OCI-LY7 (cell line): Measurements from ENCODE around the gene PPM1H. TPM values are rescaled to one million over a fixed set of nuclear protein-coding genes. Genes with fewer than 3 reads are reported as not detected.

Experiments
- BruUV-seq: library from RNA; stranded (reverse); fragments of 400-500 nt; replicated peaks from 2 replicates; lab custom pipeline; 2021; lab: Mats Ljungman, UMichigan
- CTCF ChIA-PET: fragments of 300-600 bp; sonication (Branson Sonifier 250); formaldehyde crosslinking; loops from one replicate; lab custom pipeline; 2022; ENCODE audit warnings: antibody characterized with exemption; ENCODE audit not compliant: unreplicated experiment; lab: Charles Lee
- POLR2A ChIA-PET: fragments of 300-600 bp; sonication (Branson Sonifier 250); formaldehyde crosslinking; loops from one replicate; lab custom pipeline; 2022; ENCODE audit warnings: antibody characterized with exemption; lab: Charles Lee
- DNase-seq: peaks from one replicate; pipeline ENCODE4 v3.0.0-alpha.2; 2015; ENCODE audit warnings: low spot score
- H2AFZ ChIP-seq: fragments of 200-600 bp; sonication (generic), shearing (Covaris generic); 2 replicates; pipeline ENCODE4 v1.6.1; 2014; ENCODE audit warnings: mild to moderate bottlenecking, antibody characterized with exemption, low read length, moderate library complexity
- H3K27ac ChIP-seq: fragments of 200-600 bp; sonication (generic); 2 replicates; pipeline ENCODE4 v1.5.1; 2014; ENCODE audit warnings: mixed run types, low read depth, mild to moderate bottlenecking, moderate library complexity, low read length, inconsistent platforms; ENCODE audit not compliant: poor library complexity, severe bottlenecking
- H3K36me3 ChIP-seq: fragments of 200-600 bp; sonication (generic); 2 replicates; pipeline ENCODE4 v1.6.1; 2014; ENCODE audit warnings: mild to moderate bottlenecking, antibody characterized with exemption, low read length, moderate library complexity, mixed read lengths; ENCODE audit not compliant: insufficient read depth
- H3K4me1 ChIP-seq: fragments of 200-600 bp; sonication (generic); 2 replicates; pipeline ENCODE4 v1.5.1; 2014; ENCODE audit warnings: mild to moderate bottlenecking, low read length; ENCODE audit not compliant: insufficient read depth, poor library complexity, severe bottlenecking
- H3K4me2 ChIP-seq: fragments of 200-600 bp; sonication (generic); 2 replicates; pipeline ENCODE4 v1.6.1; 2014; ENCODE audit warnings: mild to moderate bottlenecking, low read length
- H3K4me3 ChIP-seq: fragments of 200-600 bp; sonication (generic); 2 replicates; pipeline ENCODE4 v1.5.1; 2014; ENCODE audit warnings: mild to moderate bottlenecking, low read depth, low read length; ENCODE audit not compliant: poor library complexity, severe bottlenecking
- H3K79me2 ChIP-seq: fragments of 200-600 bp; sonication (generic); 2 replicates; pipeline ENCODE4 v1.6.1; 2016; ENCODE audit warnings: low read depth, mild to moderate bottlenecking, low read length, moderate library complexity, mixed read lengths; ENCODE audit not compliant: insufficient read depth
- H3K9me2 ChIP-seq: fragments of 200-600 bp; sonication (generic); 2 replicates; pipeline ENCODE4 v1.6.1; 2016; ENCODE audit warnings: mild to moderate bottlenecking, low read length, mixed read lengths; ENCODE audit not compliant: insufficient read depth
- H3K9me3 ChIP-seq: fragments of 200-600 bp; sonication (generic); 2 replicates; pipeline ENCODE4 v1.6.1; 2014; ENCODE audit warnings: mild to moderate bottlenecking, mixed run types, low read length, mixed read lengths
- H4K20me1 ChIP-seq: fragments of 200-600 bp; sonication (generic); 2 replicates; pipeline ENCODE4 v1.6.1; 2014; ENCODE audit warnings: mild to moderate bottlenecking, antibody characterized with exemption, low read length, moderate library complexity, mixed read lengths; ENCODE audit not compliant: insufficient read depth
- CTCF ChIP-seq: fragments of 200-600 bp; sonication (generic); conservative IDR thresholded peaks from 2 replicates; pipeline ENCODE4 v1.5.1; 2014; ENCODE audit warnings: mild to moderate bottlenecking, antibody characterized with exemption, low read length, moderate library complexity, mixed read lengths
- EZH2phosphoT487 ChIP-seq: fragments of 200-600 bp; sonication (generic); IDR thresholded peaks from 2 replicates; pipeline ENCODE4 v1.6.1; 2018; ENCODE audit warnings: low read depth, borderline replicate concordance, mild to moderate bottlenecking, mixed run types, antibody characterized with exemption, low read length, moderate library complexity, mixed read lengths
- intact Hi-C: fragments of 100-400 bp; cut with micrococcal nuclease; formaldehyde crosslinking; loops from one replicate; pipeline ENCODE4 v1.10.0; 2022; ENCODE audit not compliant: unreplicated experiment
- total RNA-seq, 2 experiments: library from RNA; depleted of rRNA in 1 of 2; stranded (reverse); fragments of >200 nt in 1 of 2; shearing (Covaris generic) in 1 of 2; gene quantifications; 2 replicates each; pipeline ENCODE4 v1.2.3, GENCODE V29; 2014 to 2022

PPM1H gene
- total RNA-seq, 2 experiments from 2014 or later: 2.0 to 3.4 TPM

- BruUV-seq: no TSS peak
- intact Hi-C loops: no loop called here
- ChIA-PET POLR2A (interaction anchor here (0.6 to 0.7 kb wide), 3 partner anchors 17 to 238 kb away, joined by 3 to 5 read pairs (median 4); no protein-coding TSS in a partner anchor), CTCF (no interaction called here)
- Histone ChIP-seq H2AFZ (no peak overlapping the region), H3K27ac (no peak overlapping the region), H3K79me2 (no peaks in the 10 kb centered on the region), H3K4me3 (no peak overlapping the region), H4K20me1 (no peaks in the 10 kb centered on the region), H3K4me1 (no peaks in the 10 kb centered on the region), H3K36me3 (no peaks in the 10 kb centered on the region), H3K9me2 (no peaks in the 10 kb centered on the region), H3K4me2 (no peak overlapping the region), H3K9me3 (no peaks in the 10 kb centered on the region)
- DNase-seq: no peak
- TF ChIP-seq CTCF (no peak), EZH2phosphoT487 (no peak)
Measured at GRCh38 chr12:62865937-62866336, 69.0 kb downstream of the PPM1H start.

- CTCF ChIA-PET: no interaction called here
- H3K9me2 ChIP-seq: no peaks in the 10 kb centered on the region
- POLR2A ChIA-PET: interaction anchor here (0.6 to 0.7 kb wide), 2 partner anchors 18 to 196 kb away, joined by 3 read pairs; no protein-coding TSS in a partner anchor
- no peaks in the 10 kb centered on the region for H3K79me2 ChIP-seq
- intact Hi-C loops: no loop called here
- no peak overlapping the region for H3K4me3 ChIP-seq
- no peak overlapping the region for H3K27ac ChIP-seq
- no peaks in the 10 kb centered on the region for H3K4me1 ChIP-seq
- no peak overlapping the region for H2AFZ ChIP-seq
- DNase-seq: no peak
- H4K20me1 ChIP-seq: no peaks in the 10 kb centered on the region
- TF ChIP-seq EZH2phosphoT487 (no peak), CTCF (no peak)
- no peaks in the 10 kb centered on the region for H3K9me3 ChIP-seq
- H3K4me2 ChIP-seq: no peak overlapping the region
- BruUV-seq: no TSS peak
- H3K36me3 ChIP-seq: no peaks in the 10 kb centered on the region
Measured at GRCh38 chr12:62865065-62865464, 69.9 kb downstream of the PPM1H start.

GRCh38 chr12:62862259-62862881 is 72.6 kb downstream of the PPM1H start:
- Histone ChIP-seq H3K9me2 (no peaks in the 10 kb centered on the region), H3K4me2 (no peak overlapping the region), H2AFZ (no peak overlapping the region), H3K36me3 (no peaks in the 10 kb centered on the region), H3K27ac (no peak overlapping the region), H3K9me3 (no peaks in the 10 kb centered on the region), H3K4me1 (peaks cover 5% of the 10 kb centered on the region), H3K4me3 (no peak overlapping the region), H3K79me2 (no peaks in the 10 kb centered on the region), H4K20me1 (no peaks in the 10 kb centered on the region)
- POLR2A ChIA-PET: interaction anchor here (1.5 kb wide), 1 partner anchor 20 kb away, joined by 3 read pairs; no protein-coding TSS in a partner anchor
- DNase-seq: no peak
- CTCF ChIA-PET: no interaction called here
- intact Hi-C loops: no loop called here
- no TSS peak for BruUV-seq
- TF ChIP-seq EZH2phosphoT487 (no peak), CTCF (no peak)
